Measurements from ENCODE around the gene SNRPA.
A peak's percentile ranks its signal among the peaks of the same experiment; 100 is the strongest.

The SNRPA gene

DNA sequence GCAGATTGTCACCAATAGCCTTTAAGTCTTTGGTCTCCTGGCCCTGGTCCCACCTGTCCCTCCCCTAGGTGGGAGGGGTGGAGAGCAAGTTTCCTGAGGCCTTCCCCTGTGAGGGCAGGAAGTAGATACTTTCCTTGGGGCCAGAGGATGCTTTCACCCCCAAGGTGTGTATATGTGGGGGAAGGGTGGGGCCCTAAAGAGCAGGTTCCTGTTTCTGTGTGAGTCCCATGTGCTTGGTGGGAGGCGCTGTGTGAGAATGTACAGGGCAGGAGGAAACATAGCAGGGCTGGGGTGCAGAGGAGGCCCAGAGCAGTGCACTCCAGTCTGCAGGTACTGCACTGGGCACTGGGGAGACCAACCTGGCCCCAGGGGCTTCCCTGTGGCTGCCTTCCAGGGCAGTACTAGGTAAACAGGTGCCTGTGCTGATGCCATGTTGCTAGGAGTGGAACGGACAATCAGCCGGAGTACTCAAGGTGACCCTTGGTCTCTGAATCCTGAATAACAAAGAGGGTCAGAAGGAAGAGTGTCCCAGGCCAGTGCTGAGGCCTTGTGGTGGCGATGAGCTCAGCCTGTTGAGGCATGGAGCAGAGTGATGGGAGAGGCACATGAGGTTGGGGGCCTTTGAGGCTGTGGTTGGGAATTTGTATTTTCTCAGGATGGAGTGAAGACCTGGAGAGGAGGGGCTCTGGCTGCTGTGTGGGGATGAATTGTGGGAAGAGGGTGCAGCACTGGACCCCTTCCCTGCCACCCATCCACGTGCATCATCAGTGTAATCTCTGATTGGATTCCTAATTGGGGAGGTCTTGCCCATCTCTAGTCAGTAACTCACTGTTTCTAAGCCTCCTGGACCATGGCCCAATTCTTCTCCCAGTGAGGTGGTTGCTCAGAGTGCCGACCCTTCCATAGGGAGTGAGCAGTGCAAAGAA lies 53.1 kb downstream of the SNRPA start:
- no peak for TF ChIP-seq CTCF (IDR thresholded peaks at IDR 0.05; ENCODE audit: low read depth, low read length)
- DNase-seq (ENCODE audit: extremely low read depth, low read depth): no peak

DNA sequence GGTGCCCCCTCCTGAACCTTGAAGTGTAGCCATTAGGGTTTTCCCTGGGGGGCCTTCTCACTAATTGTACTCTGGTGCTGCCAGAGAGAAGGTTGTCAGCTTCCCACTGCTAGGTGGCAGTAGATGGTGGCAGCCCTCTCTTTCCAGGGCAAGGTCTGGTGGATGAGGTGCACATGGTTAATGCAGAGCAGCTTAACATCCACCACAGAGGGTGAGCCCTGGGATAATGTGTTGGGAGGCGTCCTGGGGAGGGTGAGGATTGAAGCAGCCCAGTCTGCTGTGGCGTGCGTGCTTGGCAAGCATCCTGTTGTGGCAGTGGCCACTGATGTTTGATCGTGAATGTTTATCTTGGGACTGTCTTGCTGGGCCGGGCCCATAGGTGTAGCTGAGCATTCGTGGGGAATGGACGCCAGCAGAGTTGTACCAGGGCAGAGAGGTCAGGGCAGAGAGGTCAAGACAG lies 53.8 kb downstream of the SNRPA start:
- TF ChIP-seq CTCF (IDR thresholded peaks at IDR 0.05; ENCODE audit: low read depth, low read length): no peak; the same call in 1 of the 2 replicates
- no peak for DNase-seq (ENCODE audit: extremely low read depth, low read depth)

DNA sequence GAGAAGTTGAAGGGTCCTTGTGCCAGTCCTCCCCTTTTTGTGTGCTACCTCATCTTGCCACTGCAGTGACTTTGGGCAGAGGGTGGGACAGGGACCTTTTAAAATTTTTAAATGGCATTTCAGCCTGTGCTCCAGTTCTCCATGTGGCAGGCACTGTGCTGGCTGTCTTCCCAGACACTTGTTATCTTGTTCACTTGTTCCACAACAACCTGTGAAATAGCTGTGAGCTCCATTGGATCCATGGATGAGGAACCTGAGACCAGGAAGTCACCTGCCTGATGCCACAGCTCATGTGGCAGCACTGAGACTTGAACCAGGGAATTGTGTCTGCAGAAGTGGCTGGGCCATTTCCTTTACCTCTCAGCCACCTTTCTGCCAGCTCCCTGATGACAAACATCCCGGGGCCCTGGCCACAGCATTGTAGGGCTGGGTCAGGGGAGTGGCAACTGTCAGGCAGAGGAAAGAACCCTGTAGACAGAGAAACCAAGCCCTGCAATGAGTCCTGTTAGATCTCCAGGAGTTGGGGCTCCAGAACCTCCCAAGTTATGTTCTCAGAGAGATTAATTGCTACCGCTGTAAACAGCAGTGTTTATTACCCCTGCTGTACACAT lies 54.4 kb downstream of the SNRPA start:
- TF ChIP-seq CTCF (IDR thresholded peaks at IDR 0.05; ENCODE audit: low read depth, low read length): no peak

DNA sequence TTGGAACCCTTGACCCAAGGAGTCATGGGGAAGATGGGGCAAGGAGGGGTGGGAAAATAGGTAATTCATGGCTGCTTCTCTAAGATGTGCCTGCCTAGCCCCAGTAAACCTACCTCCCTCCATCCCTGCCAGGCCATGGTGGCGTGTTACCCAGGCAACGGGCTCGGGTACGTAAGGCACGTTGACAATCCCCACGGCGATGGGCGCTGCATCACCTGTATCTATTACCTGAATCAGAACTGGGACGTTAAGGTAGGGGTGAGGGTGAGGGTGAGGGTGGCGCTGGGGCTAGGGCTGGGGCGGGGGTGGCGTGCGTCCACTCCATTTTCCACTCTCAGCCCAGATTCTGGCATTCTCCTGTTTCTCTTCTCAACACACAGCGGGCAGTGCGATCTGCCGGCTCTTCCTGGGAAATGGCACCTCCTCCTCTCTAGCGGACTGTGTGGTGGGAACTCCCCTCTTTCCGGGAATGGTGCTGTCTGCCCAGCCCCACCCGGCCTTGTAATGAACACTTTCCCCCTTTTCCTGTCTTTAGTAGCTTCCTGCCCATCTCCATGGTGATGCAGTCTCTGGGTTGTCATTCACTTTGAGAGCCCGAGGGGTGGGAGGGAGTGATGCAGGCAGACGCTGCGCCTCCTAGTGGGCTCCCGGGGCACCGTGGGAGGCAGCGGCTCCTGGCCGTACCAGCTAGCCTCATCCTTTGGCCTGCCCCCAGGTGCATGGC lies 55.6 kb downstream of the SNRPA start:
- TF ChIP-seq CTCF (IDR thresholded peaks at IDR 0.05; ENCODE audit: low read depth, low read length): peak; percentile 93
- peak; percentile 92 for DNase-seq (ENCODE audit: extremely low read depth, low read depth)

More for the DNA sequence above, 54.4 kb downstream of the SNRPA start:
- no peak for DNase-seq (ENCODE audit: extremely low read depth, low read depth)

DNA sequence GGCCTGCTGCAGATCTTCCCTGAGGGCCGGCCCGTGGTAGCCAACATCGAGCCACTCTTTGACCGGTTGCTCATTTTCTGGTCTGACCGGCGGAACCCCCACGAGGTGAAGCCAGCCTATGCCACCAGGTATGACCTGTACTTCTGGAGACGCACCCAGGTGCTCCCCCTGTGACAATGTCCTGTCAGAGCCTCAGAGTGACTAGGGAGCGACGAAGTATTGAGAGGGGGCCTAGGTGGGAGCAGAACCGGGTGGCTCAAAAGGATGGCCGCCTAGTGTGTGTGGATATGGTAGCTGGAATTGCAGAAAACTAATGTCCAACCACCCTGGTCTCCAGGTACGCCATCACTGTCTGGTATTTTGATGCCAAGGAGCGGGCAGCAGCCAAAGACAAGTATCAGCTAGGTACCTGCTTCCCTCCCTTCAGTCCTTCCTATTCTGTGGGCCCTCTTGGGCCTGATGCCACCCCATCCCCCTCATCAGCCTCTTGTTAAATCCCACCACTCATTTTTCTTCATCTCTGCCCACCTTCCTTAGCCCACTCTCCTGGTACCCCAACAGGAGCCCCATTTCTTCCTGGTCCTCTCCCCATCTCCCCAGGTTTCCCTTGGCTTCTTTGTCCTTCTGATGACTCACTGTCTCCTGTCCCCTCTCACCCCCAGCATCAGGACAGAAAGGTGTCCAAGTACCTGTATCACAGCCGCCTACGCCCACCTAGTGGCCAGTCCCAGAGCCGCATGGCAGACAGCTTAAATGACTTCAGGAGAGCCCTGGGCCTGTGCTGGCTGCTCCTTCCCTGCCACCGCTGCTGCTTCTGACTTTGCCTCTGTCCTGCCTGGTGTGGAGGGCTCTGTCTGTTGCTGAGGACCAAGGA lies 56.4 kb downstream of the SNRPA start:
- no peak; the same call in 1 of the 2 replicates for TF ChIP-seq CTCF (IDR thresholded peaks at IDR 0.05; ENCODE audit: low read depth, low read length)
- no peak for DNase-seq (ENCODE audit: extremely low read depth, low read depth)

- no peak for TF ChIP-seq CTCF (IDR thresholded peaks at IDR 0.05; ENCODE audit: low read depth, low read length)
- no peak for DNase-seq (ENCODE audit: extremely low read depth, low read depth)
Observed at GRCh38 chr19:40808021-40808325, 57.0 kb downstream of the SNRPA start.

Measured in AG09319 (cell line).